Measurements from ENCODE around the gene EIF3B.
"Not testable (repeated sequence)": the region's sequence is repeated elsewhere in the genome, so short reads cannot be mapped to it uniquely, and the experiment has no call there.

Gene EIF3B

DNA sequence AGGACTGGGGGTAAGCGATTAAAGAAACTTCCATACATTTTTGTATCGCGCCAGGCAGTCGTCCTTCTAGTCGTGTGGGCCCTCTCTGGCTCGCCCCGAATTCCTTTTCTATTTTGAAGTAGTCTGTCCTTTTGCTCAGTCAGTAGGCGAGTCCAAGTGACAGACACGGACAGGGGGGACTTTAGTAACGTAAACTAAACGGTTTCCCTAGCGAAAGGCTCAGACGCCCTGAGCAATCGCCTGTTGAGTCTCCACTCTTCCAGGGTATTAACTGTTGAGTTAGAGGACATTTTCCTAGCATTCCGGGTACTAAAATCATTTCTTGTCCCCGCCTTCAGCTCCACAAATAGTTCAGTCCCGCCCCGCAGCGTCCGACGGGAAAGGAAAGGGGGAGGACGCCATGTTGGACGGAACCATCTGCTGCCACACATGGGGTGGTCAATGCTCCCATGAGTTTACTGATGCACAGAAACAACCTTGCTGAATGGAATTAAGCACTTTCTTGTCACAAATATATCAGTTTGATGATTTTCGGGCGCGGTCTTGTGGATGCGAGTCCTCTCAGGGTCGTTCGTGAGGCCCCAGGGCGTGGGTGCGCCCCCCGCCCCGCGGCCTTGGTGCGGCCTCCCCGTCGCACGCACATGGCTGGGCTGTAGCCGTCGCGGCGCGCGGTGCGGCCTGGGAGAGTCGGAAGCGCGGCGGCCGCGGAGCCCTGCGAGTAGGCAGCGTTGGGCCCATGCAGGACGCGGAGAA lies at the start of gene EIF3B:
EIF3B (plus strand) TSS at position 642 of the 753 bp plus-strand sequence; CDS start at position 737, 95 bp downstream.
- peak; percentile 85 for DNase-seq

DNA sequence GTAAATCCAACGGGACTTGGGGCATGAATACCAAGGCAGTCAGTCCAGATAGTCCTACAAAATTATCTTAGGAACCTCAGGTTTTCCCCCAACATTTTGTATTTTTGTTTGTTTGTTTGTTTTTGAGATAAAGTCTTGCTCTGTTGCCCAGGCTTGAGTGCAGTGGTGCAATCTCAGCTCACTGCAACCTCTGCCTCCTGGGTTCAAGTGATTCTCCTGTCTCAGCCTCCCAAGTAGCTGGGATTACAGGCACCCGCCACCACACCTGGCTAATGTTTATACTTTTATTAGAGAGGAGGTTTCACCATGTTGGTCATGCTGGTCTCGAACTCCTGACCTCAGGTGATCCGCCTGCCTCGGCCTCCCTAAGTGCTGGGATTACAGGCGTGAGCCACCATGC lies 49.4 kb upstream of the EIF3B start:
- not testable (repeated sequence) for DNase-seq

DNA sequence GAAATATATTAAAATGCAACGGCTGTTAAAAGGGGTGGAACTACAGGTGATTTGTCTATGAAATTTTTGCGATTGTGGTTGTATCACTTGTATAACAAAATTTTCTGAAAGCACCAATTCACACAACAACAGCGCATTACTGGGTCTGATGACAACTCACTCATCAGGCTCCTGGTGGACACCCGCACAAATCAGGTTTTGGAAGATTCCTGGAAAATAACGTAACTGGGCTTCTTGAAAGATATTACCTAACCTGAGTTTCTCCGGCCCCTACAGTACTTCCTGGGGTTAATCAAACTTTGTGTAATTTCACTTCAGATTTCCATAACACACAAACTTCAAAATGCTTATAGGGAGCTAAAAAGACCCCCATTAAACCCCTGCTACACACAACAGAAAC lies 47.9 kb upstream of the EIF3B start:
- no peak for DNase-seq

DNA sequence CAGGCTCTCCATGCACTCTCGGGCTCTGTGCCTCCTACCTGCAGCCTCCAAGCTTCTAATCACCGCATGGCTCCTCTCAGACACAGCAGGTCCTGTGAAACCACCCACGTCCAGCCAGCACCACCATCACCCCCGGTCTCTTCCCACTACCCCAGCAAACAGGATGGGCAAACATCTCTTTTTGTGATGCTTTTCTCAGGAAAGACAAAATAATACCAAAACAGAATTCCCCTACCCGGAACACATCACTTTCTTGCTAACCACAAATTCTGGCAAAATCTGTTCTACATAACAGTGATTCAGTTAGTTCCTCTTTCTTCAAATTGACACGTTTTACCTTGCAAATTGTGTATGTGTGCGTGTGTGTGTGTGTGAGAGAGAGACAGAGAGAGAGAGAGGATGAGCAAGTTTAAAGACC lies 46.9 kb upstream of the EIF3B start:
- no peak for DNase-seq

DNA sequence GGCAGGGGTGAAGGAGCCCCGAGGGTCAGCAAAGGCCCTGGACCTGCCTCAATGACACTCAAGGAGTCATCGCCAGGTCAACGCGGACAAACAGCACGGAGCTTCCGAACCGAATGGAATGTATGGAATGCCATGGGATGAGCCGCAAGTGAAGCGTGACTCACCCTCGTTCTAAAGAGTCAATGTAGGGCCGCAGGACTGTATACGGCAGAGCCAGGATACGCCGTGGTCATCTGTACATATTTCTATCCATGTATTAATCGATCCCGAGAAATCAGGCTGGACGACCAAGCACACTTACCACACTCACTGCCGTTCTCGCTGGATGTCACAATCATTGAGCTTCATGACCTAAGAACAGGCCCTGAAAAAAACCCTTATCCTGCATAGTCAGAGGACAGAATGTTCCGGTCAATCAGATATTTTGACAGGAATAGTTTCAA lies 44.7 kb upstream of the EIF3B start:
- no peak for DNase-seq

DNA sequence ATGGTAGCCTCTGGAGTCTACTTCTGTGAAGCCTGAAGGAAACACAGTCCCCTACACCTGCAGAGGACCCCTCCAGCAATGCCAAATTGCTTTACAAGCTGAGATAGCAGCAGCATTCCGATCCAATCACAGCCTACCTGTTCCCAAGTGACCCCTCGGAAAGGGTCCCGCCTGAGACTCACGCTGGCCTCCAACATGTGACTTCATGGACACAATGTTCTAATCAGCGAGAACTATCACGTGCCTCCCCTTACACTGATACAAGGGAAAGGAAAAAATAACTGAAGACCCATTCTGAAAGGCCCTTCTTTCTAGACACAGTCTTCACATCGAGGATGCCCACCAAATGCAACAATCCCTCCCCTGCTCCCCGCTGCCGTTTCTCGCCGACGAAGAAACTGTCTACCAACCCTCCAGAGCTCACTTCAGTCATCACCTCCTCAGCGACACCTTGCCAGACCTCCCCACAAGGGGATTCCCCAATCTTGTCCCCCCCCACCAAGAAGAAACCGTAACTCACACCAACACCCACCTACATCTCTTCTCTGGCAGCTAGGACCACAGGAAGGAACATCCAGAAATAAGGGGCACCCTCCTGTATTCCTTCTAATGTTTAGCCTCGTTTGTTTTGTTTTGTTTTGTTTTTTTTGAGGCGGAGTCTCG lies 42.2 kb upstream of the EIF3B start:
- DNase-seq, result no peak

DNA sequence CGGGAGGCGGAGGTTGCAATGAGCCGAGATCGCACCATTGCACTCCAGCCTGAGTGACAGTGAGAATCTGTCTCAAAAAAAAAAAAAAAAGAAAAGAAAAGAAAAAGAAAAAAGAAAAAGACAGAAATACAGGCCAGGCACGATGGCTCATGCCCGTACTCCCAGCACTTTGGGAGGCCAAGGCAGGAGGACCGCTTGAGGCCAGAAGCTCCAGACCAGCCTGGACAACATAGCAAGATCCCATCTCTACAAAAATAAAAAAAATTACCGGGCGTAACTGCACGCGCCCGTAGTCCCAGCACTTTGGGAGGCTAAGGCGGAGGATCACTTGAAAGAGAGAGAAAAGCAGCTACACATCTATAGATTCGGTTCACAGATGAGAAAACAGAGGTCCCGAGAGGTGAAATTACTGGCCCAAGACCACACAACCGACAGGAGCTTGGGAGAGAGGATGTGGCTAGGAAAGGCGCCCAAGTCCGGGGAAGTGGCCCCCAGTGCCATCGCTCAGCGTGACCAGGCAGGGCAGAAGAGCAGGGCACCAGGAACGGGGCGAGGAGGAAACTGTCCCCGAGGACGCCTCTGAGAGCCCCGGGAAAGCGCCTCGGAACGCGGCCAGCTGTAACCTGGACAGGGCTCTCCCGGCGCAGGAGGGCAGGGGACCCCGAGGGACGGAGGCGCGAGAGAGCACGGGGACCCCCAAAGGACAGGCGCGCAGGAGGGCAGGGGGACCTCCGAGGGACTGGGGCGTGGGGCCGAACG lies 41.0 kb upstream of the EIF3B start:
- DNase-seq, result no peak

DNA sequence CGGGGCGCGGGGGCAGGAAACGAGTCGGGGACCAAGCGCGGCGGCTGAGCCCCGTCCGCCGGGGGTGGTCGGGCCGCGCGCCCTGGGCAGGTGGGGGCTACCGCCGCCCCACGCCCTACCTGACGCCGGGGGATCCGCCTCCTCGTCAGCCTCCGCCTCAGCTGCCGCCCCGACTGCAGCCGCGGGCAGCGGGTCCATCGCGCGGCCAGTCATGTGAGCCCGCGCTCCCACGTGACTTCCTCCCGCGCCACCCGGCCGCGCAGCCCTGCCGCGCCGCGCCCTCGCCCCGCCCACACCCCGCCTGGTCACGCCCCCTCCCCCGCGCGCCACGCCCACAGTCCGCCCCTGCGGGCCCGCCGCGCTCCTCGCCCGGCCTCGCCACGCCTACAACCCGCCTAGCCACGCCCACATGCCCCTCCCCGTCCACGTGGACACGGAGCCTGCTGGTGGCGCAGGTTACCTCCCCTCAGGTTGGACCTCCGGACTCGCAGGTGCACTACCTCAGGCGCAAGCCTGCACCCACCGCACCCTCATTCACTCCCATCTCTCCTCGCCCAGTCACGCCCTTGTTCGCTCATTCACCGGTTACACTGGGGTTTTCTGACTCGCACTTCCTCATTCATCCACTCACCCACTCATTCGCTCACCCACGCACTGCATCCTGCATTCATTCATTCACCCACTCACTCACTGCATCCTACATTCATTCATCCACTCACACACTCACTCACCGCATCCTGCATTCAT lies 40.2 kb upstream of the EIF3B start, which contains the start of gene SNX8:
SNX8 (minus strand) TSS at position 233 of the 747 bp plus-strand sequence; CDS start at position 213, 20 bp downstream.
- DNase-seq, result peak; percentile 94

DNA sequence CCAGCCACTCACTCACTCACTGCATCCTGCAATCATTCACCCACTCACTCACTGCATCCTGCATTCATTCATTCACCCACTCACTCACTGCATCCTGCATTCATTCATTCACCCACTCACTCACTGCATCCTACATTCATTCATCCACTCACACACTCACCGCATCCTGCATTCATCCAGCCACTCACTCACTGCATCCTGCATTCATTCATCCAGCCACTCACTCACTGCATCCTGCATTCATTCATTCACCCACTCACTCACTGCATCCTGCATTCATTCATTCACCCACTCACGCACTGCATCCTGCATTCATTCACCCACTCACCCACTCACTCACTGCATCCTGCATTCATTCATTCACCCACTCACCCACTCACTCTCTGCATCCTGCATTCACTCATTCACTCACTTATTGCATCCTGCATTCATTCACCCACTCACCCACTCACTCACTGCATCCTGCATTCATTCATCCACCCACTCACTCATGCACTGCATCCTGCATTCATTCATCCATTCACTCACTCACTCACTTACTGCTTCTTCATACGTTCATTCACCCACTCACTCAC lies 39.6 kb upstream of the EIF3B start:
- not testable (repeated sequence) for DNase-seq

DNA sequence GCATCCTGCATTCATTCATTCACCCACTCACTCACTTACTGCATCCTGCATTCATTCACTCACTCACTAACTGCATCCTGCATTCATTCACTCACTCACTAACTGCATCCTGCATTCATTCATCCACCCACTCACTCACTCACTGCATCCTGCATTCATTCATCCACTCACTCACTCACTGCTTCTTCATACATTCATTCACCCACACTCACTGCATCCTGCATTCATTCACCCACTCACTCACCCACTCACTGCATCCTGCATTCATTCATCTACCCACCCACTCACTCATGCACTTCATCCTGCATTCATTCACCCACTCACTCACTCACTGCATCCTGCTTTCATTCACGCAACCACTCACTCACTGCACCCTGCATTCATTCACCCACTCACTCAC lies 38.8 kb upstream of the EIF3B start:
- no peak for DNase-seq

DNA sequence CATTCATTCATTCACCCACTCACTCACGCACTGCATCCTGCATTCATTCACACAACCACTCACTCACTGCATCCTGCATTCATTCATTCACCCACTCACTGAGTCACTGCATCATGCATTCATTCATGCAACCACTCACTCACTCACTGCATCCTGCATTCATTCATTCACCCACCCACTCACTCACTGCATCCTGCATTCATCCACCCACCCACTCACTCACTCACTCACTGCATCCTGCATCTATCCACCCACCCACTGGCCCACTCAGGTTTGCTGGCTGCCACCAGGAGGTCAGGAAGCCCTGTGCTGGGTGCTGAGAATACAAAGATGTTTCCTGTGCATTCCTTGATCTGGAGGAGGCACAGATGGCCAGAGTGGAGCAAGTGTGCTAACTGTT lies 38.0 kb upstream of the EIF3B start:
- no peak for DNase-seq

DNA sequence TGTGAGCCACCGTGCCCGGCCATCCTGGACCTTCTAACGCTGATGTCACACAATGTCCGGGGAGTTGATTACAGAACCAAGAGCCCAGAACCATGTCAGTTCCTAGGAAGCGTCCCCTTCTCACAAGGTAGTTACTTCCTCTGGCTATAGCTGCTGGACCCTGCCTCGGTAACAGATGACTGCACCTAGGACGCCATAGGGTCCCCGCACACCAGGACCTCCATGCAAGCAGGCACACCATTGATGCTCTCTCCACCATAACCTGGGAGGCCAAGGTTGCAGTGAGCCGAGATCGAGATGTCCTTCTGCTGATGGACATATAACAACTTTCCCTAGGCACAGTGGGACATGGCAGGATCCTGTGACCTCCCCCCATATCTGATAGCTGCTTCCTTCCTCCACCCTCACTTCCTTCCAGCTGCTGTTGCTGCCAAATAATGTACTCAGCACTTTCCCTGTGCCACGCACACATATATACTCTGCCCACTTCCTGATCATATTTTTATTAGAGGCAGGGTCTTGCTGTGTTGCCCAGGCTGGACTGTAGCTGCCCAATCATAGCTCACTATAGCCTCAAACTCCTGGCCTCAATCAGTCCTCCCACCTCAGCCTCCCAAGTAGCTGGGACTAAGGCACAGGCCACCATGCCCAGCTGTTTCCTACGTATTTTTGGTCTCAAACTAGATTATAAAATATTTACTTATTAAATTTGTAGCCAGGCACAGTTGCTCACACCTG lies 36.9 kb upstream of the EIF3B start:
- DNase-seq, result no peak

DNA sequence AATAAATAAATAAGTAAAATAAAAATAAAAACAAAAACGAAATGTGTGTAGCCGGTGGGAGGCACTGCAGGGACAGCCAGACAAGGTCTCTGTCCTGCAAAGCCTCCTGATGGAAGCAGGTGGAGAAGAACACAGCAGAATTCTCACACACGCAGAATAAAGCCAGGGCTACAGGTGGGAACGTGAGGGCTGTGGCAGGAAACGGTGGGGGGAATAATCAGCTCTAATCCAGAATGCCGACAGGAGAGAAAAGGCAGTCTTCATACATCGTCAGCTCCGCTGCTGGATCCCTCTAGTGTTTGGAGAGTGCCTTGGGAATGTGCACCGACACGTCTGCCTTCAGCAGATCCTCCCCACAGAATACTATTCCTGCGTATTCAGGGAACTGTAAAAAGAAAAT lies 33.6 kb upstream of the EIF3B start:
- DNase-seq, result no peak

DNA sequence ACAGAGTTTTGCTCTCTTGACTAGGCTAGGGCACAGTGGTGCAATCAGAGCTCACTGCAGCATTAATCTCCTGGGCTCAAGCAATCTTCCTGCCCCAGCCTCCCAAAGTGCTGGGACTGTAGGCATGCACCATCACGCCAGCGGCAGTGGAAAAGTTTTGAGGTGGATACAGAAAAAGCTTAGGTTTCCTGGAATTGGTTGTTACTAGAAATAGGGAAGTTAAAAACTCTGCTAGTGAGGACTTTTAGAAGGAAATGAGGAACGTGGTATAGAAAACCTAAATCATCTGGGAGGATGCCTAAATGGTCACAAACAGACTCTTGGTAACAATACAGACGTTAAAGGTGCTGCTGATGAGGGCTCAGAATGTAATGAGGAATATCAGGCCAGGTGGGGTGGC lies 29.5 kb upstream of the EIF3B start:
- DNase-seq, result no peak

DNA sequence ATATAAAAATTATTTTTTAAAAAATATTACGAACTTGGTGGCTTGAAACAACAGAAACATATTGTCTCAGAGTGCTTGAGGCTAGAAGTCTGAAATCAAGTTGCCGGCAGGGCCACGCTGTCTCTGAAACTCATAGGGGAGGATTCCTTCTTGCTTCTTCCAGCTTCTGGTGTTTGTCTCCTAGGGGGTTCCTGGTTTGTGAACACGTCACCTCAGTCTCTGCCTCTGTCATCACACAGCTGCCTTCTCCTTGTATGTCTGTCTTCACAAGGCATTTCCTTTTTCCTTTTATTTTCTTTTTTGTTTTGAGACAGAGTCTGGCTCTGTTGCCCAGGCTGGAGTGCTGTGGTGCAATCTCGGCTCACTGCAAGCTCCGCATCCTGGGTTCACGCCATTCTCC lies 27.7 kb upstream of the EIF3B start:
- DNase-seq, result no peak

DNA sequence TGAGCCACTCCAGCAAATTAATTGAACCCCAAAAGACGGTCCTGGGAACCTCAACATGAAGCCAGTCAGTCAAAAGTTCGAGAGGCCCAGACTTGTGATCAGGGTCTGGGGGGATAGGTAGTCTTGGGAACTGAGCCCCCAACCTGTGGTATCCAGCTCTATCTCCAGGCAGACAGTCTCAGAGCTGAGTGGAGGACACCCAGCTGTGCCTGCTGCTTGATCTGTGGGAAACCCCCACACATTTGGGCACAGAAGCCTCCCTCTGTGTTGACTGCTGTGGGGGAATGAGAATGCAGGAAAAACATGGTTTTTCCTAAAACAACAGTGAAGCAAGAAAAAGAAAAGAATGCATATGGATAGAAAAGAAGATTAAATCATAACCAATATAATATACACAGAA lies 24.1 kb upstream of the EIF3B start:
- no peak for DNase-seq

DNA sequence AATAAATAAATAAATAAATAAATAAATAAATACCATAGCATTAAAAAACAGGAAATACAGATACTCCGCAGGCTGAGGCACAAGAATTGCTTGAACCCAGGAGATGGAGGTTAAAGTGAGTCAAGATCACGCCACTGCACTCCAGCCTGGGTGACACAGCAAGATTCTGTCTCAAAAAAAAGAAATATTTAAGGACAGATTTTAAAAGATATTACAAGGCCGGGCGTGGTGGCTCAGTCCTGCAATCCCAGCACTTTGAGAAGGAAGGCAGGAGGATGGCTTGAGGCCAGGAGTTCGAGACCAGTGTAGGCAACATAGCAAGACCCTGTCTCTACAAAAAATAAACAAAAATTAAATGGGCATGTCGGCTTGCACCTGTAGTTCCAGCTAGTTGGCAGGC lies 22.9 kb upstream of the EIF3B start:
- DNase-seq, result no peak

DNA sequence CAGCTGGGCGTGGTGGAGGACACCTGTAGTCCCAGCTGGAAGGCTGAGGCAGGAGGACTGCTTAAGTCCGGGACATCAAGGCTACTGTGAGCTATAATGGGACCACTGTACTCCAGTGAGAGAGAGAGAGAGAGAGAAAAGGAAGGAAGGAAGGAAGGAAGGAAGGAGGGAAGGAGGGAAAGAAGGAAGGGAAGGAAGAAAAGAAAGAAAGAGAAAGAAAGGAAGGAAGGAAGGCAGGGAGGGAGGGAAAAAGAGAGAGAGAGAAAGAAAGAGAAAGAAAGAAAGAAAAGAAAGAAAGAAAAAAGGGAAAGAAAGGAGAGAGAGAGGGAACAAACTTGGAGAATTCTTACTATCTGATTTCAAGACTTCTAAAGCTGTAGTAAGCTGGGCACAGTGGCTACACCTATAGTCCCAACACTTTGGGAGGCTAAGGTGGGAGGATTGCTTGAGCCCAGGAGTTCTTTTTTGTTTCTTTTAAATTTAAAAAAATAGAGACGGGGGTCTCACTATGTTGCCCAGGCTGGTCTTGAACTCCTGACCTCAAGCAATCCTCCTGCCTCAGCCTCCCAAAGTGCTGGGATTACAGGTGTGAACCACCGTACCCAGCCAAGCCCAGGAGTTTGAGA lies 21.9 kb upstream of the EIF3B start:
- not testable (repeated sequence) for DNase-seq

DNA sequence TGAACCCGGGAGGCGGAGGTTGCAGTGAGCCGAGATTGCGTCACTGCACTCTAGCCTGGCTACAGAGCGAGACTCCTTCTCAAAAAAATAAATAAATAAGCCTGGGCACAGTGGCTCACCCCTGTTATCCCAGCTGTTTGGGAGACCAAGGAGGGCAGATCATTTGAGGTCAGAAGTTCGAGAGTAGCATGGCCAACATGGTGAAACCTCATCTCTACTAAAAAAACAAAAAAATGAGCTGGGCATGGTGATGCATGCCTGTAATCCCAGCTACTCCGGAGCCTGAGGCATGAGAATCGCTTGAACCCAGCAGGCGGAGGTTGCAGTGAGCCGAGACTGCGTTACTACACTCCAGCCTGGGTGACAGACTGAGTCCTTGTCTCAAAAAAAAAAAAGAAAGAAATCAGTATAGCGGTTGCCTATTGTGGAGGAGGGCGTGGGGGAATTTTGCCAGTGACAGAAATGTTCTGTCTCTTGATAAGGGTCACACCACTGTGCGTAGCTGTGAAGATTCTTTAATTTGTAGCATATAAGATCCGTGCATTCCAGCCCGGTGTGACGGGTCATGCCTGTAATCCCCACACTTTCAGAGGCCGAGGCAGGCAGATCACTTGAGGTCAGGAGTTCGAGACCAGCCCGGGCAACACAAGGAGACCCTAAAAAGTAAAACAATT lies 17.9 kb upstream of the EIF3B start:
- no peak for DNase-seq

DNA sequence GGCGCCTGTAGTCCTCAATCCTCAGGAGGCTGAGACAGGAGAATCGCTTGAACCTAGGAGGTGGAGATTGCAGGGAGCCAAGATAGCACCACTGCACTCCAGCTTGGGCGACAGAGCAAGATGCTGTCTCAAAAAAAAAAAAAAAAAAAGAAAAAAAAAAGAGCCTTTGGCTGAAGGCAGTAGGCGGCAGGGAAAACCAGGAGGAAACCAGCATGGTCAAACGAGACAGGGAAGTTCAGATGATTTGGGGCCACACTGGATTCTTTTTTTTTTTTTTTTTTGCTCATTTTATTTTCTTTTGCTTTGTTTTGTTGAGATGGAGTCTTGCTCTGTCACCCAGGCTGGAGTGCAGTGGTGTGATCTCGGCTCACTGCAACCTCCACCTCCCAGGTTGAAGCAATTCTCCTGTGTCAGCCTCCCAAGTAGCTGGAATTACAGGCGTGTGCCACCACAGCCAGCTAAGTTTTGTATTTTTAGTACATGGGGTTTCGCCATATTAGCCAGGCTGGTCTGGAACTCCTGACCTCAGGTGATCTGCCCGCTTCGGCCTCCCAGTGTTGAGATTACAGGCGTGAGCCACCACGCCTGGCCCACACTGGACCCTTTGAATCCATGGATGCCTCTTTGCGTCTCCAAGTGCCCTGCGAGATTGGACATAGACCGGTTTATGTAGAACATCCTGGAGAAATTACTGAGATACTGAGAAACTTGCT lies 7.1 kb upstream of the EIF3B start:
- not testable (repeated sequence) for DNase-seq
